NCI-H510A (cell line): ENCODE measurements around the gene LTBP1.

ENCODE experiments used
- DNase-seq: peaks from one replicate; lab custom pipeline; 2025; lab: John Stamatoyannopoulos, UW

LTBP1 gene

DNA sequence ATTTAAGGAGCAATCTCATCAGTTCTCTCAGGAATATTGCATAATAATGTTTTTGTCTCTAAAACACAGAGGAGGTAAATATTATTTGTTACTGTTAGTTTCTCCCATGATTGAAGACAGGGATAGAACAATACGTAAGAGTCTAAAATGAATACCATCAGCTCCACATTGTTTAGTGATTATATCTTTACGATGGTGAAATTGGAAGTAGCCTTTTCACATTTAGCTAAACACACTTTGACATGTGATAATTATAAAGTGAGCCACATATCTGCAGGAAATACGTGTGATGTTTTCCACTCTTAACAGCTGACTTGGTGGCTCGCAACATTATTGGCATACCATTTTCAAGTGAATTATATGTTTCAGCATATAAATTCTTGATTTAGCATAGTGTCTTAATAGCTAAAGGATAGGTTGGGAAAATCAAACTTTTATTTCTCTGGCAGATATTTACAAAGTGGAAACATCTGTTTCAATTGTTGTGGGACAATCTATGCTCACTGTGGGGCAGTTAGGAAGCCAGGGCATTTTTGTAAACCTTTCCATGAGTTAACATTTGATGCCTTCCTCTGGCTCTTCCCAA lies 321.6 kb downstream of the LTBP1 start:
- DNase-seq: no peak

DNA sequence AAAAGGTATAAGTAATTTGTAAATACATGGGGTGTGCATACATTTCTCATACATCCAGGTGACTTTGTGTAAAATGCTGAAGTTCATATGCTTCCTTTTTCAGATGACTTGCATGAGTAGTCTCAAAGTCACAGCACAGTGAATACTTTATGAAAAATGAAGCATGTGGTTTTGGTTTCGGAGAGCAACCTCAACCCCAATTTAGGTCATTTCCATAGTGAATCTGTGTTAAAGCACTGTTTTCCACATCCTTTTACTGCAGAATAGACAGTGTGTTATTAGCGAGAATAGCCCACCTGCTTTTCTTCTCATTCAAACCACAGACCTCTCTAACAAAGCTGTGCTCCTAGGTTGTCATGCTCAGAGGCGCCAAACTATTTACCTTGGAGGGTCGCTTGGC lies 325.2 kb downstream of the LTBP1 start:
- no peak for DNase-seq

DNA sequence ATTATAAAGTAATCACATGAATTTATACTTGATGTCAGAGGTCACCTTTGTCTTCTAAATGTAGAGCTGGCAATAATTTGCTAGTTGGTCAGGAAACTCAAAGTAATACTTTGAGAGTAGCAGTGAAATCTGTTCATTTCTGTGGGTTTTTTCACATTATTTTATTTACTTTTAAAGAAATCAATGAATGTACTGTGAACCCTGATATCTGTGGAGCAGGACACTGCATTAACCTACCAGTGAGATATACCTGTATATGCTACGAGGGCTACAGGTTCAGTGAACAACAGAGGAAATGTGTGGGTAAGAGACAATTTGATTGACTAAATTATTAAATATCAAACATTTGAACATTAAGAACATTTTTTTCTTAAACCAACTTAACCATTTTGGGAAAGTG lies 326.7 kb downstream of the LTBP1 start:
- no peak for DNase-seq

DNA sequence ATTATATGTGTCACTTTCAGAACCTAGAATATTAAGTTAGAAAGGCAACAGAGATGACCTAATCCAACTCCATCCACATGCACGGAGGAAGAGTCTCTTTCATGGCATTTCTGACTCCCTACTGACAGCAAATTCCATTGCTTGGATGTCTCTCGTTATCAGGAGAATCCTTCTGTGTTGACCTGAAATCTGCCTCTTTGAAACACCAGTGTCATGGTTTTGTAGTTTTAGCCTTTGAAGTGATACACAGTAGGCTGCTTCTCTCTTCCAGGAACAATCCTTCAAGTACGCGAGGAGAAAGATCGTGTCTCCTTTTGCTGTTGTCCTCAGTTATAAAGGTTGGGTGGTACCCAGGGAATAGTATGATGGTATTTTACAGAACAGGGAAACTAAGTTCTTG lies 327.8 kb downstream of the LTBP1 start:
- no peak for DNase-seq

DNA sequence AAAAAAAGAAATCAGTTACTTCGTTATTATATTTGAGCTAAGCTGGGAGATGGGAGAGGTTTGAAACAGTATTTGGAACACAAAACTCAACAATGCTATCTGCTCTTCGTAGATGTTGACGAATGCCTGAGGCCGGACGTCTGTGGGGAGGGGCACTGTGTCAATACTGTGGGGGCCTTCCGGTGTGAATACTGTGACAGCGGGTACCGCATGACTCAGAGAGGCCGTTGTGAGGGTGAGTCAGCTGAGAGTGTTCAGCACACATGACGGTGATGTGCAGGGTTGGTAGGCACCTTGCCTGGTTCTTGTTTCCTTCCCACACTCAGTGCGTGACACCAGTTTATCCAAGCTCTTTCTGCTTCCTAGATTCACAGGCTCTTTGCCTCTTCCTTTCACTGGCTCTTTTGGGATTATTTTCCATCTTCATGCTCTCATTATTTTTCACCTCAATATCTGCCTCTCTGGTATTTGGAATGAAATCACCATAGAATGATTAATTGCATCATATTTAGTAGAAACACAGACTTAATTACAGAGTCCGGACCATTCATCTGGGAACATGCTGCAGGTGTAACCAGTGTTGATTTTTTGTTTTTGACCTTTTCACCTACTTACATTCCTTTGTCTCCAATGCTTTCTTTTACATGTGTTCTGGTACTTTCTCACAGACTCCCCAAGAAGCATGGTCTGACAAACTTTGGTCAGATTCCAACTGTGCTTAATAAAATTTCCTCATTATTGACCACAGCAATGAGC lies 329.1 kb downstream of the LTBP1 start:
- no peak for DNase-seq

DNA sequence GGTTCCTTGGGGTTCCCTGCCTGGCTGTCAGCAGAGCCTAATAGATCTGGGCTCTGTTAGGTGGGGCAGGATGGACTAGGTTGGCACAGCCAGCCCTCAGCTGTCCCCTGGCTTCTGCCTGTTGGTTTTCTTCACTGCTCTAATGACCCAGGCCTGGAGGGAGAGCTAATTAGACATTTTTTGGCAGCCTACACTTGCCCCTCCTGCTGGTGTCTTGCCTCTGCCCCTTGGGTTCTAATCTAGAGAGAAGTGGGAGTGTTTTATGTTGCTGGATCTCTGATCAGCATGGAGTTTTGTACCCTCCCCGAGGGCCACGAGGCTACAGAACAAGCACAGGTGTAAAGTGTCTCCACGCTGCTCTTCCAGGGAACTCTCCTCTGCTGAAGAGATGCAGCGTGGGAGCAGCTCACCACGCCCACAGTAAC lies 330.3 kb downstream of the LTBP1 start:
- no peak for DNase-seq

DNA sequence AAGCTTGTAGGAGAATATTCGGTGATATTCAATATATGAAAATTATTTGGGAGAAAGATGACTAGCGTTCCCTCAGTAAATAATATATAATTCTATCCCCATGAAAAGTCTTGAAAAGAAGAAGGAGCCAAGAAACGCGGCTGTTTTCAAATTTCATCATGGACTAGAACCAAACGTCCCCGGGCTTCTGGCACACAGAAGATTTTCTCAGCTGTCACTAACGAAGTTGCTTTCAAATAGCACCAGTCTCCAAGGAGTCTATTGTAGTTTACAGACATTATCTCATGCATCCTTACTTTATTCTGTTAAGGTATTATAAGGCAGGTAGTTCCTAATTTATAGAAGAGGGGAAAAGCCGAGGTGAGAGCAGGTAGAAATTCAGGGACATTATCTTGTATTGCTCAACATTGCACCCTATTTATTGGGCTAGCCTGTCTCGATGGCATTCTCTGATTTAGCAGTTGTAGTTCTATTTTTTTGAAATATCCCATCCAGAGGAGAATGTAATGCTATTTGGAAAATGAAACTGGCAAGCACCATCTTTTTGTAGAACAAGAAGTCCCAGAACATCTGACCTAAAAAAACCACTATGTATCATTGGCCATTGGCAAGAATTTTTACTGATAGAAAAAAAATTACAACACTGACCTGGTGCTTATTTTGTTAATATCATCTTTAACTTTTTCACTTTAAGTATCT lies 331.6 kb downstream of the LTBP1 start:
- no peak for DNase-seq

DNA sequence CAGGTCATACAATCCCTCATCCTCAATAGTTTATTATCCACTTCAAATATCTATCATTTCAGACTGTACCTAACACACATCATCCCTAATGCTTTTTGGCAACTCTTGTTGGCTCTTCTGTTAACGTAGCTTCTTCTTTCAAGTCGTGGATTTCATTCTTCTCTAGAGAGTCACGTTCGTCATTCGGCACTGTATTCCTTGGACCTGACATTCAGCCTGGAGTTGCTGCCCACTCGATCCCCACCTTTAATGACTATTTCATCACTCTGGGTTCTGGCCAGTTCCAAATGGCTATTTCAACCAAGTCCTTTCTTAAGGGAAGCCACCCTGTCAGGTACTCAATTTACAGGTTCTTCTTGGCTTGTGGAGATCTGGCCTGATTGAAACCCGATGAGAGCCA lies 337.5 kb downstream of the LTBP1 start:
- DNase-seq: no peak

DNA sequence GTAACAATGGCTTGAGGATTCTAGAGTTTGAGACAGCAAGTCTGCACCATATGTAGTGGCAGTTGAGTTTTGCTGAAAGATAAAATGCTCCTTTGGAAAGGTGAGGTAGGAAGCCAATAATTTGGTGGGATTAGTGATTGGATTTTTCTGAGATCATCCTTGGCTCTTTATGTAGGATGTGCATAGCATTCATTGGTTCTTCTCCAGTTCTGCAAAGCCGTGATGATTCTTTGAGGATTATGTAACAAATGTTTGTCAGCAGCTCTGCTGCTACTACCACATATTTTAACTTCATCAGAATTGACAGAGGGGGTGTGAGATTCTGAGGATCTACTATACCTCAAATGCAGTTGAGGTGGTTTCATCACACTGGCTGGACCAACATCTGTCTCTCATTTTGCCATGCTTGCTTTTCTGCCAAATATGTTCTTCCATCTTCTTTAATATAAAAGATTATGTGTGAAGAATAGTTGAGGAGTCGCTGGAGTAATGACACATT lies 340.8 kb downstream of the LTBP1 start:
- DNase-seq: no peak

DNA sequence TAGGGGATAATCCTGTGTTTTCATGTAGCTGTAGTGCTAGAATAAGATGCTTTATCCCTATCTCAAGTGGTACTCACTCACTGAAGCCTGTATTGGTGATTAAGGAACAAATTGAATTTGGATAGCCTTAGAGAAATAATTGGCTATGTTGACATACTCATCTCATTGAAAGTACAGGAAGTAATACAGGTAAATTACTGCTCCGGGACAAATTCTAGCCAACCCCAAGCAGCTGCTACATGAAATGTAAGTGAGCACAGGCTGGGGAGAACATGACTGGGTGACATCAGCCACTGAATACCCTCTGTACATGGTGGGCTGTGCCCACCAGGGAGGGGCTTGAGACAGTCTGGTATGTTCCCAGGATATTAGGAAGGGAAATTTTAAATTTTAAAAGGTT lies 341.3 kb downstream of the LTBP1 start:
- no peak for DNase-seq

DNA sequence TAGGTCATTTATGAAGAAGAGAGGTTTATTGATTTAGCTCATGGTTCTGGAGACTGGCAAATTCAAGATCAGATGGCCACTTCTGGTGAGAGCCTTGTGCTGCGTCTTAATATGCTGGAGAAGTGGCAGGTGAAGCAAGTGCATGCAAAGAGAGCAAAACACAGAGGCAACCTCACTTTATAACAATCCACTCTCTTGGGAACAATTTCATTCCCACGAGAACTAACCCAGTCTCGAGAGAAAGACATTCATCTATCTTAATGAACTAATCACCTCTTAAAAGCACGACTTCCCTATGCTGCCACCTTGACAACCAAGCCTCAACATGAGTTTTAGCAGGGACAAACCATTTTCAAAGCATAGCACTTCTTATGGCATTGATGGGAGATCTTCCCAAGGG lies 343.2 kb downstream of the LTBP1 start:
- no peak for DNase-seq

DNA sequence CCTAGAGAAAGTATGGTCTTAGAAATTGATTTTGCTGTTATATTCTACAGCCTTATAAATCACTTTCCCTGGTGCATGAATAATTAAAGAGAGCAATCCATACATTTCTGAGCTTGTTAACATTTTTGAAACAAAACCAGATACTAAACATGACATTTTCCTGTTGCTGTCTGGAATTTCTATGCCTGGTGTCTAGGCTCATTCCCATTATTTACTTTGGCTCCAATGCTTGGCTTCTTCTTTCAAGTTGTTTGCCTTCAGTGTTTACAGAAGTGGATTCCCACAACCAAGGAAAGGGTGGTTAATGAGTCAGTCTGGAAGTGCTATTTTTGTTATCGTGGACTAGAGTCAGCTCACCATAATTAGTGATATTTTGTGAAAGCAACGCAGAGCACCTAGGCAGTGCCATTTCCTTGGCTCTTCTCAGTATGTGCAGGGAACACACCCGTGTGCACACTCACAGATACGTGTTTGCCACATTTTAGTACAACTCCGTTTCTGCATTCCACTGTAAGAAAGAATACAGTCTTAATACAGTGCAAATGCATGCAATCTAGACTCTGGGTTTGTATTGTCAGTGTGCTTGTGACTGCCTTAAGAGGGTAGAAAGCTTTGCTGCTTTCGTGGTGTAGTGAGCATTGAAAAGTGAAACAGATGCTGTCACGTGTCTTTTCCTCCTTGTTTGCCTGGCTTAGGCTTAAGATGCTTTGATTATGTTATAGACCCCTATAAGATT lies 344.7 kb downstream of the LTBP1 start:
- no peak for DNase-seq

DNA sequence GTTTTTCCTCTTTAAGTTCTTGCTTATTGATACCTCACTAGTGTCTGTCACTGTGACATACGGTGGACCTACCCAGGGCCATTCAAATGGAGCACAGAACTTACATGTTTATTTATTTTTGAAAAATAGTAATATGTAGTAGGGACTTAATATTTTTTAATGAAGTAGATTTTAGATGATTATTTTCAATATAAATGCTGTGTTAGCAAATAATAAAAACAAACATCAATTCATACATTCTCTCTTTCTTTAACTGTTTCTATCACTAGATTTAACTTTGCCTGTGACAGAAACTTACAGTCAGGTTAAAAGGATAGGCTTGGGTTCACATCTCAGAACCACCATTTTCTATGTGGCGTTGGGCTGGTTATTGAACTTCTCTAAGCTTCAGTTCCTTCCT lies 345.3 kb downstream of the LTBP1 start:
- no peak for DNase-seq

DNA sequence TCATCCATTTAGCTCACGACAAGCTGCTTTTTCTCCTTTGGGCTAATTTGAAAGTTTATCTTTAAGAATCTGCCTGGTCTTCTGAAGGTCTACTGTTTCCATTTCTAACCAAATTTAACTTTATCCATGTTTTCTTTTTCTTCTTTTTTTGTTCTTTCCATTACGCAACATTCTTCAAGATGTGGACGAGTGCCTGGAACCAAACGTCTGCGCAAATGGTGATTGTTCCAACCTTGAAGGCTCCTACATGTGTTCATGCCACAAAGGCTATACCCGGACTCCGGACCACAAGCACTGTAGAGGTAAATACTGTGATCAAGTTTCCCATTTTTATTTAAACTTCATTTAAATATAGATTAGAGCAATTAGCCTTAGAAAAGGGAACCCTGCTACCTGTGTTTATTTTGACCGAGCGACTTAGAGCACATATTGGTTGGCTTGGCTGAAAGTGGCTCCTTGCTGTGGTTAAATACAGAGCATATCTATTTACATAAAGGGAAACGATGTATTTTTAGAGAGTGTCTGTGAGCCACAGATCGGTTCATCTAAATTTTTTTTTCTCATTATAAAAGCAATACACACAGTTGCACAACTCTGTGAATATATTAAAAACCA lies 346.3 kb downstream of the LTBP1 start:
- DNase-seq: no peak

DNA sequence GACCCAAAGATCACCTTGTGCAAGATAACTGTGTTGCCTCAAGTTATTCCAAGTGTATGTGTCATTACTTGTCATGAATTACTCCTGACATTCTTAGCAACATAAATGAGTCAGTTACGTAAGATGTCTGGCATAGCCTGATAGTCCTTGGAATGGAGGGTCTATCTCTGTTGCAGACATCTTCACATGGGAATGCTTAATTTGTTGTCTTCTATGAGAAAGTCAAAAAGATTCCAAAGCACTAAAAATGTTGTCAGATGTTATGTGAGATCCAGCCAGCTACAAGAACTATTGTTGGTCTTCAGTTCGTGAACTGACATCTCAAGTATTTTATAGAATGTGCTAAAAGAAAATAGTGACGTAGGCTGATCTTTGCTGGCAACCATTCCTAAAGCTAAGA lies 351.5 kb downstream of the LTBP1 start:
- no peak for DNase-seq

DNA sequence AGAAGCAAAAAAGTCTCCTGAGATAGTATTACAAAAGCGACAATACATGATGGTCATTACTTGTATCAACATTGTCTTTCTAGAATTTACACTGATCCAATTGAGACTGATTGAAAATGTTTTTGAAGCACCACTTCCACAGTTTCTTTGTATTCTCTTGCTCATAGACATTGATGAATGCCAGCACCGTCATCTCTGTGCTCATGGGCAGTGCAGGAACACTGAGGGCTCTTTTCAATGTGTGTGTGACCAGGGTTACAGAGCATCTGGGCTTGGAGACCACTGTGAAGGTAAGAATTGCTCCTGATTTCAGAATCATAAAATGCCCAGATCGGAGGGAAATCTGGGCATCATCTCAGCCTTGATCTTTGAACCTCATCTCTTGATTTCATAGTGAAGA lies 354.6 kb downstream of the LTBP1 start:
- no peak for DNase-seq

DNA sequence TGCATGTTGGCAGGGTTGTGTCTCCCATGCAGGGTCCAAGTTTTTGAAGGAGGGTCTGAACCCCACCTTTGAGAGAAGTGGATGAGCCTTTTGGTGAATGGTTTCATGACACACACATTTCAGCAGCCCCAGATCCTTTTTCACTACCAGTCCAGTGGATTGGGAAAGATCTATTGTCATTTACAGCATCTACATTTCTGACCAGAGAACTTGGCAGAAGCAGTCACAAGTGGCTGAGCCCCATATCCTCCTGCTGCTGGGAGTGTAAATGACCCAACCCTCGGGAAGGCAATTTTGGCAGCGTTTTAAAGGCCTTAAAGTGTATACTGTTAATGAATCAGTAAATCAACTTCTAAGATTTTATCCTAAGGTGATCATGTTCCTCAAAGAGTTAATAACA lies 355.6 kb downstream of the LTBP1 start:
- no peak for DNase-seq

DNA sequence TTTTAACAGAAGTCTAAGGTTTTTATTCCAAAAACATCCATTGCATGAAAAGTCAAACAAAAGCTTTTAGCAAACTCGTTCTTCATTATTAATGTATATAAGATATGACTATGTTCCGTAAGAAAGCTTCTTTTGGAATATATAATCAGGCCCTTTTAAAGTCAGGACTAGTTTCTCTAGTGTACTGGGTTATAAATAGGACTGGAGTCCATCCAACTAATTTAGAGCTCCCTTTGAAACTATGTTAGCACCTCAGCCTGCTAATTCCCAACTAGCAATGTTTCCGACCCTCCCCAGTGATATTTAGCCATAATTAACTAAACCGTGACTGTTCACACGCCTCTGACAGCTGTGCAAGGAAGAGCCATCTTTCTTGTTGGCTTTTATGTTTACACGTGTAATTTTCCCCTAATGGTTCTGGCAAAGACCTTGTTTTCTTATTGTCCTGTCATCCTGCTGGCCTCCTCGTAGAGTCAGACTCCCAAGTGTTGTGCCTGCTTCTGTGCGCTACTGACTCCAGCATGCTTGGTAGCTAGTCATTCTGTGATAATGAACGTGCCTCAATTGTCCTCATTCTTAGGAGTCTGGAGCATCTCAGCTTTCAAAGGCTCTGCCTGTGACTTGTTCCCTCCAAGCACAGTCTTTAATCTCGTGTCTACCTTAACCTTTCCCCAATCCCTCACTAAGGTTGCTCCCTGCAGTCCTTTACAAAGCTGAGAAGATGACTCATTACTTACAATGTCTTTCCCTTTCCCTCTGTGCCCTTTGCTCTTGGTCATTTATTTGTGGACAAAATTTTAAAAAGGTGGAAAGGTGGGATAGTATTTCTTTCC lies 357.5 kb downstream of the LTBP1 start:
- DNase-seq: no peak

DNA sequence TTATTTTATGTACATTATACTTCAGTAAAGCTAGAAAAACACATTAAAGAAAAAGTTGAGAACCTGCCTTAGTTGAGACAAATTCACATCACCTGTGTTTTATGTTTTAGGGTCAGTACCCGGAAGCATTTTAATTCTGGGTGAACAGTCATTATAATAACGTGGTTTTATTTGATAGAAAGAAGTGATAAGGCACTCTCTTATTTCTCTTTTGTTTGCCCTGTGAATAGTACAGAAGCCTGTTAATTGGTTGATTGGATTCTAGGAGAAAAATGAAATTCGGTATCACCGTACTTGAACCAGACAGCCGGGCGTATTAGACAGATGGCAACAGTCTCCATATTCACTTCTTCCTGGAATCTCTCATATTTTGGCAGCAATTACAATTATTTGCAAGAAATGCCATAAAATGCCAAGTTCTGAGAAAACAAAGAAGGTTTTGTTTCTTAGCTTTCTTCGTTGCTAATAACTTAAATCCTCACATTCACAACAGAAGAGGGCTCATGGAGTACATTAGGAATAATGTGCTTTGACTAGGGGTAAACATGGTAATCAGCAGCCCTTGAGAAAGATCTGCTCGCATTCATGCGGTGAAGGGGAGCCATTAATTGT lies 361.0 kb downstream of the LTBP1 start:
- no peak for DNase-seq

DNA sequence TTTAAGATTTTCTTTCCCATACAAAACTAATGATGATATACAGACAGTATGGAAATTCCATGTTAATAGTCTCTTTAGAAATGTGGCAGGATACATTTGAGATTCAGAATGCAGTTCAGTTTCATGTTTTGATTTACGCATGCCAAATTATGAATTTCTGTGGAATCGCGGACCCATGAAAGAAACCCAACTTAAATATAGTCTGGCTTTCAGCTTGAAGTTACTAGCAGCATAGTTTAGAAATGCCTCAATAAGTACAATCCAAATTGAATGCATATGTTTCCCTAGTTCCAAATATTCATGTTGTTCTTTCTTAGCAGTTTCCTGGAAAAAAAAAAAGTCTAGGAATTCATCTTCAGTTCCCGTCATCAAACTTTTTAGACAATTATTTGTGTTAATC lies 365.6 kb downstream of the LTBP1 start:
- no peak for DNase-seq

DNA sequence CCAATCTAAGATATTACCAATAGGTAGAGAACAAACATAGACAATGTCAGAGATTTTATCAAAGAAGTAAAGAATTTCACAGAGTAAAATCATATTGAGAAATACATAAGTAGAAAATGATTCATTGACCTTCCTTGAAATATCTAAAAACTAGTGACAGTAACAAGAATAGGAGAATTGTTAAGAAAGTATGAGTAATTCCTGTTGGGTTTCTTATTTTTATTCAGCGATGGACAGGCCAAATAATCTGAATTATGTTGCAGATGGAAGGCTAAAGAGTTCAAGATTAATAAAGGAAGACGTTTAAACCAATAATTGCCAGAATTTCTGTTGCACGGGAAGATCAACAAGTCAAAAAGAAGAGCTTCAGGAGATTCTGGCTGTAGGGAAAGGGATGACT lies 366.3 kb downstream of the LTBP1 start:
- DNase-seq: no peak
